GM18526 (cell line): ENCODE results near the gene ANO2.

ENCODE experiments used
- POLR2A ChIP-seq: IDR thresholded peaks from 3 replicates; pipeline ENCODE4 v1.6.1; 2011; ENCODE audit not compliant: insufficient read length; ENCODE audit errors: extremely low read depth

The ANO2 gene

GRCh38 chr12:5796171-5796958 is 148.7 kb downstream of the ANO2 start:
- no peak for TF ChIP-seq POLR2A

- TF ChIP-seq POLR2A = no peak
Measured at GRCh38 chr12:5794156-5794555, 150.9 kb downstream of the ANO2 start.

GRCh38 chr12:5792343-5792742 is 152.7 kb downstream of the ANO2 start:
- no peak for TF ChIP-seq POLR2A

- TF ChIP-seq POLR2A = no peak
Measured at GRCh38 chr12:5789469-5789968, 155.5 kb downstream of the ANO2 start.

GRCh38 chr12:5787828-5788227 is 157.2 kb downstream of the ANO2 start:
- no peak for TF ChIP-seq POLR2A

GRCh38 chr12:5785601-5786000 is 159.5 kb downstream of the ANO2 start:
- no peak for TF ChIP-seq POLR2A

- no peak for TF ChIP-seq POLR2A
Measured at GRCh38 chr12:5784462-5785130, 160.5 kb downstream of the ANO2 start.

- TF ChIP-seq POLR2A = no peak
Measured at GRCh38 chr12:5783289-5783920, 161.7 kb downstream of the ANO2 start.

- no peak for TF ChIP-seq POLR2A
Measured at GRCh38 chr12:5780536-5780935, 164.5 kb downstream of the ANO2 start.

- TF ChIP-seq POLR2A = no peak
Measured at GRCh38 chr12:5779401-5779800, 165.7 kb downstream of the ANO2 start.

GRCh38 chr12:5778821-5779220 is 166.2 kb downstream of the ANO2 start:
- no peak for TF ChIP-seq POLR2A

- no peak for TF ChIP-seq POLR2A
Measured at GRCh38 chr12:5777451-5777850, 167.6 kb downstream of the ANO2 start.

GRCh38 chr12:5776091-5776490 is 169.0 kb downstream of the ANO2 start:
- TF ChIP-seq POLR2A = no peak

GRCh38 chr12:5773550-5773949 is 171.5 kb downstream of the ANO2 start:
- no peak for TF ChIP-seq POLR2A

- no peak for TF ChIP-seq POLR2A
Measured at GRCh38 chr12:5771756-5772155, 173.3 kb downstream of the ANO2 start.

GRCh38 chr12:5770727-5771126 is 174.3 kb downstream of the ANO2 start:
- no peak for TF ChIP-seq POLR2A
